Measurements from ENCODE around the gene PIGR.

GRCh38 chr1:206945779-206946178 is 487 bp downstream of the PIGR start:
- TF ChIP-seq CTCF (IDR thresholded peaks at IDR 0.05; ENCODE audit: low read depth, low read length): no peak
- no peak for TF ChIP-seq EZH2phosphoT487 (IDR thresholded peaks at IDR 0.05; ENCODE audit: low read depth)
